GM18873 (cell line): Measurements from ENCODE around the gene PDE10A.

Experiments used
- ATAC-seq: cut with Tn5 transposase; IDR thresholded peaks from one replicate; pipeline ENCODE4 v1.9.1; 2021; ENCODE audit warnings: mild to moderate bottlenecking, moderate library complexity, moderate number of reproducible peaks; ENCODE audit not compliant: unreplicated experiment, low FRiP score

PDE10A gene

GRCh38 chr6:165662749-165663376 is at the start of gene PDE10A:
TSS of gene PDE10A (minus strand) at chr6:165663241. CDS start at chr6:165662811, 430 bp downstream.
- no peak for ATAC-seq

GRCh38 chr6:165708985-165709576 is 46.0 kb upstream of the PDE10A start:
- no peak for ATAC-seq

GRCh38 chr6:165707067-165707853 is 44.2 kb upstream of the PDE10A start:
- no peak for ATAC-seq

- ATAC-seq = no peak
These were observed 42.9 kb upstream of the PDE10A start for GRCh38 chr6:165705941-165706340.

- no peak for ATAC-seq
These were observed 41.2 kb upstream of the PDE10A start for GRCh38 chr6:165704045-165704748.

- no peak for ATAC-seq
These were observed 39.6 kb upstream of the PDE10A start for GRCh38 chr6:165702669-165703068.

GRCh38 chr6:165701564-165702354 is 38.7 kb upstream of the PDE10A start:
- peak; percentile 65 for ATAC-seq

GRCh38 chr6:165701005-165701404 is 38.0 kb upstream of the PDE10A start:
- no peak for ATAC-seq

GRCh38 chr6:165698868-165699267 is 35.8 kb upstream of the PDE10A start:
- ATAC-seq = no peak

- no peak for ATAC-seq
These were observed 34.1 kb upstream of the PDE10A start for GRCh38 chr6:165697171-165697570.

GRCh38 chr6:165695722-165696515 is 32.9 kb upstream of the PDE10A start:
- ATAC-seq = no peak

- ATAC-seq = no peak
These were observed 31.3 kb upstream of the PDE10A start for GRCh38 chr6:165694296-165694695.

GRCh38 chr6:165692106-165692653 is 29.1 kb upstream of the PDE10A start:
- no peak for ATAC-seq

GRCh38 chr6:165689699-165690098 is 26.7 kb upstream of the PDE10A start:
- ATAC-seq = no peak

- no peak for ATAC-seq
These were observed 23.7 kb upstream of the PDE10A start for GRCh38 chr6:165686596-165687365.

GRCh38 chr6:165685302-165685701 is 22.3 kb upstream of the PDE10A start:
- no peak for ATAC-seq

GRCh38 chr6:165684333-165684732 is 21.3 kb upstream of the PDE10A start:
- no peak for ATAC-seq

GRCh38 chr6:165680975-165681374 is 17.9 kb upstream of the PDE10A start:
- no peak for ATAC-seq
